GM19099 (cell line): ENCODE results near the gene DNMT1.

Experiments
- POLR2A ChIP-seq: IDR thresholded peaks from 3 replicates; pipeline ENCODE4 v1.6.1; 2011; ENCODE audit warnings: low read depth; ENCODE audit not compliant: insufficient read length; ENCODE audit errors: extremely low read depth

DNMT1 gene

GRCh38 chr19:10087296-10088061 lies 107.3 kb downstream of the DNMT1 start:
- TF ChIP-seq POLR2A, result no peak

- no peak for TF ChIP-seq POLR2A
Observed at GRCh38 chr19:10086591-10087192, 108.1 kb downstream of the DNMT1 start.

GRCh38 chr19:10085641-10086590 lies 108.8 kb downstream of the DNMT1 start, which contains the start of gene SHFL:
TSS of gene SHFL (plus strand) at chr19:10086317. CDS start at chr19:10086428, 111 bp downstream.
- TF ChIP-seq POLR2A, result peak; percentile 79

DNA sequence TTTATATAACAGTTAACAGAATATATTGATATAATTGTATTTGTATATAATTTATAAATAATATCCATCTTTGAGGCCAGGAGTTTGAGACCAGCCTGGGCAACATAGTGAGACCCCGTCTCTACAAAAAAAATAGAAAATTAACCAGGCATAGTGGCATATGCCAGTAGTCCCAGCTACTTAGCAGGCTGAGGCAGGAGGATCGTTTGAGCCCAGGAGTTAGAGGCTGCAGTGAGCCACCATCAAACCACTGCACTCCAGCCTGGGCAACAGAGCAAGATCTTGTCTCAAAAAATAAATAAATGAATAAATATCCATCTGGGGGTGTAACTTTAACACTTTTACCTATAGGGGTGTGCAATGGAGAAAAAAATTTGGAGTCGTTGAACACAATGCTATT lies 110.0 kb downstream of the DNMT1 start:
- no peak for TF ChIP-seq POLR2A

- no peak for TF ChIP-seq POLR2A
Observed at GRCh38 chr19:10083911-10084310, 110.8 kb downstream of the DNMT1 start.
